ENCODE measurements around the gene HRG.
"Not testable (repeated sequence)": the region's sequence is repeated elsewhere in the genome, so short reads cannot be mapped to it uniquely, and the experiment has no call there.

The HRG gene

DNA sequence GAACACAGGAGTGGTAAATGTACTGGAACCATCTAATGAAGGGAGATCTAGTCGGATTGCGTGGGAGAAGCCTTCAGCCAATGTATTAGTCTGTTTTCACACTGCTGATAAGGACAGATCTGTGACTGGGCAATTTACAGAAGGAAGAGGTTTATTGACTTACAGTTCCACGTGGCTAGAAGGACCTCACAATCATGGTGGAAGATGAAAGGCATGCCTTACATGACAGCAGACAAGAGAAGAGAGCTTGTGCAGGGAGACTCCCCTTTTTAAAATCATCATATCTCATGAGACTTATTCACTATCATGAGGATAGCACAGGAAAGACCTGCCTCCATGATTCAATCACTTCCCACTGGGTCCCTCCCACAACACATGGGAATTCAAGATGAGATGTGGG lies 17.0 kb downstream of the HRG start:
- DNase-seq (ENCODE audit: low read depth), result no peak

DNA sequence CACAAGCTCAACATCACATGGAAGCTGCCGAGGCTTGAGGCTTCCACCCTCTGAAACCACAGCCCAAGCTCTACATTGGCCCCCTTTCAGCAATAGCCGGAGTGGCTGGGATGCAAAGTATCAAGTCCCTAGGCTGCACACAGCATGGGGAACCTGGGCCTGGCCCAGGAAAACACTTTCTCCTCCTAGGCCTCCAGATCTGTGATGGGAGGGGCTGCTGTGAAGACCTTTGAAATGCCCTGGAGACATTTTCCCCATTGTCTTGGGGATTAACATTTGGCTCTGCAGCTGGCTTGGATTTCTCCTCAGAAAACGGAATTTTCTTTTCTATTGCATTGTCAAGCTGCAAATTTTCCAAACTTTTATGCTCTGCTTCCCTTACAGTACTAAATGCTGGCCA lies 18.2 kb downstream of the HRG start:
- DNase-seq (ENCODE audit: low read depth), result no peak

DNA sequence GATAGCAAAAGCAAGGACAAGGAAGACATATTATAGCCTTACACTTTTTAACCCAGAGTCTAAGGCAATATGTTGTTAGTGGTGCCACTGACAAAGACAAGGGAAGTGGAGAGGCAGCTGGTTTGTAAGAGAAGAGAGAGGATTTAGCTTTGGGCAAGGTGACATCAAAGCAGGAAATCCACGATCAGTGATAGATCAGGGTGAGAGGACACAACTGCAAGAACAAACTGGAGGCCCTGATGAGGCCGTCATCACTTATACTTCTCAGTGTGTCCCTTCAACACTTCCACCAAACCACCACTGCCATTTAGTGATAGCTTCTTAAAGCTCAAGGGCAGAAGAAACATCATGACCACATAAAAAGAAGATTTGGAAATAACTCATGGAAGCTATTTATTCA lies 20.7 kb downstream of the HRG start:
- not testable (repeated sequence) for DNase-seq (ENCODE audit: low read depth)

DNA sequence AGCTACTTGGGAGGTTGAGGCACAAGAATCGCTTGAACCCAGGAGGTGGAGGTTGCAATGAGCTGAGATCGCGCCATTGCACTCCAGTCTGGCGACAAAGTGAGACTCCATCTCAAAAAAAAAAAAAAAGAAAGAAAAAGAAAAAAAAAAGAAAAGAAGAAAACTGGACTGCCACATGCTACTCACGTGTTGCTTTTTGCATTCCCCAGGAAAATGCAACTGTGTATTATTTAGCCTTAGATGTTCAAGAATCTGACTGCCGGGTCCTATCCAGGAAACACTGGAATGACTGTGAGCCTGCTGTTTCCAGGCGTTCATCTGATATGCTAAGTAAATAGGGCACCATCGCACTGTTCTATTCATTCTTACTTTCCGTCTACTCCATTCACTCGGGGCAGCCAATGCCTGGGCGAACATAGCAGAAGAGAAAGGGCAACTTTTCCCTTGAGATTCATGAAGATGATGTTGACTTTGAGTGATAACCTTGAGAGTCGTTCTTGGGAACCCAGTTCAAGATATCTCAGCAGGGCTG lies 21.4 kb downstream of the HRG start:
- no peak for DNase-seq (ENCODE audit: low read depth)

DNA sequence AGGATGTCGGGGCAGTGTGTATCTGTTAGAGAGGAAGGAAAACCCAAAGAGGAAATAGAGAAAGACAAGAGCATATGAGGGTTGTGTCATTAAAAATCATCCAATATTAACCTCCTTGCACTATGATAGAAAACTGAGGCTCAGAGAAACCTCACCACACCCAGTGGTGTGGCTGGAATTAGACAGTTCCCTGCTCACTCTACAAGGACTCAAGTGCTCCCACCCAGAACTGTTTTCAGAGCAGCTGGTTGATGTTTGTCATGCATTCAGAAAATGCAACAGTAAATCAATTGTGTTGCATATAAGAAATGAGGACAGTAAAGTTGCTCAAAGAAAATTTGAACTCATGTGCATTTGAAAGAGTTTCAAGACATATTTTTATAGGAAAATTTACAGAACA lies 24.5 kb downstream of the HRG start:
- not testable (repeated sequence) for DNase-seq (ENCODE audit: low read depth)

DNA sequence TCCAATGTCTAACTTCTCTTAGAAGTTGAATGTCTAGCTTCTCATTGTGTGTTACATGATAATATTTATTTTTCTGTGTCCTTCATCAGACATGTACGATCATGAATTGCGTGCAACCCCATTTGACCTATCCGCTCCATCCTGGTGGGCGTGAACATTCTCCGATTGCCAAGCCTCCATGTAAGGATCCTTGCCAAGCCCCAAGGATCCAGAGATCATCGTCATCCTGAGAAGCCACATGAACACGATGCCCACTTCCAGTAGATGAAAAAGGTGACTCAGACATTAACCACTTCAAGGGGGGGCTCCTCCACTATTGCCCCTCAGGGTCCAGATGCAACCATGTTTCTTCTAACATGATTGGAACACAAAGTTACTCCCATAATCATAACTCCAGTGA lies 25.9 kb downstream of the HRG start:
- no peak for DNase-seq (ENCODE audit: low read depth)

DNA sequence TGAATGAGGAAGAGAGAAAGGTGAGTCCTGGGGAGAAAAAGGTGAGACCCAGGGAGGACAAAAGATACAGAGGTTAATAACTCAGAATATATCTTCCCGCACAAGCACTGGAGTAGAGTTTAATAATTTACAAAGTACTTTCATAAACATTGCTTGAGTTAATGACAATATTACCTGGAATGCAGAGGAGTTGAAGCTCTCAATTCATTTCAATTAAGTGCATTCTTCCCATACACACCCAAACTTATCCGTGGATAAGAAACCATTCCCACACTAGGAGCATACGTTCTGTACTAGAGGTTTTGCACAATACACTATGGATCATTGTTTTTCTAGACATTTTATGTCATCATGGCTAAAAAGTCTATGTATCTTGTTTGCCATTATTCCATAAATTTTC lies 28.0 kb downstream of the HRG start:
- no peak for DNase-seq (ENCODE audit: low read depth)

DNA sequence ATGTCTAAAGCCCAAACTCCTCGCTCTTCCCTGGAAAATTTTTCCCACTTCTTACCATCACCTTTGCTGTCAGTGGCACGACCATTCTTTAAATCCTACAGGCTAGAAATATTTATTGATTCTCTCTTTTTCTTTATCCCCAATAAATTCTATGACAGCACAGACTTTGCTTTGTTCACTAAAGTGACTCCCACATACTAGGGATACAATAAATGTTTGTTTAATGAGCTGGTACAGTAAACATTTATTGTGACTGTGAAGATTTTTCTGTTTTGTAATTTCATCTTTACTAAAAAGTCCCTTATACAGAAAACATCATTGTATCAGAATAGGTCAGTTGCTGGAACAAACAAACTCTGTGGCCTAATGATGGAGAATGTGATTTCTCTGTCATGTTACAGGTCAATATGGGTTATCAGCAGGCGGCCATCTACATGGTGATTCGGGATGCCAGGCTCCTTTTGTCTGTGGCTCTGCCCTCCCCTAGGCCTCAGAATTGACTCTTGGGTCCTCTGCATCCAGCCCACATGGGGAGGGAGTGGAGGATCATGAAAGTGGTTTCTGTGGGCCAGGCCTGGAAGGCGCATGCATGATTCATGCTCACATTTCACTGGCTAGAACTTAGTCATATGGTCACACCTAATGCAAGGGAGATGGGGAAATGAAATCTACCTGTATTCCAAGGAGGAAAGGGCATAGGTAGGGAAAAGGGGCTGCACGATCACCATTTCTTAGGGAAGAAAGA lies 28.6 kb downstream of the HRG start:
- DNase-seq (ENCODE audit: low read depth), result no peak

DNA sequence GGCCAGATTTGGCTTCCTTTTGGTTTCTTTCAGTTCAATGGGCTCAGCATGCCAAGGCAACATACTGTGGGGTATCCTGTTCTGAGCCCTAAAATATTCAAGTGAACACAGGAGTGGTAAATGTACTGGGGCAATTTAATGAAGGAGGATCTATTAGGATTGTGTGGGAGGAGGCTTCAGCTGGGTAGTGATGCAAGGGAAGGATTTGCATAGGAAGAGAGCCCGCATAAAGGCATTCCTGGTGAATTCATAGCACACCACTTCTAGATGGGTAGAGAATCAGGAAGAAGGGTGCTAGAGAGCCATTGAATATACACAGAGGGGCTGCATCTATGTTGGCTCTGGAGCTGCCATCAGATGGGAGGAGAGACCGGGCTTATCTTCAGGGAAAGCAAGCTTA lies 30.7 kb downstream of the HRG start:
- DNase-seq (ENCODE audit: low read depth), result no peak

DNA sequence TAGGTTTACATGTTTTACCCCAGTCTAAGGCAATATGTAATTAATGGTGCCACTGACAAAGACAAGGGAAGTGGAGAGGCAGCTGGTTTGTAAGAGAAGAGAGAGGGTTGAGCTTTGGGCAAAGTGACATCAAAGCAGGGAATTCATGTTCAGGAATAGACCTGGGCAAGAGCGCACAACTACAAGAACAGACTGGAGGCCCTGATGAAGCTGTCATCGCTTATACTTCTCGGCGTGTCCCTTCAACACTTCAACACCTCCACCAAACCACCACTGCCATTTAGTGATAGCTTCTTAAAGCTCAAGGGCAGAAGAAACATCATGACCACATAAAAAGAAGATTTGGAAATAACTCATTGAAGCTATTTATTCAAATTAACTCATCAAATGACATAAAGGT lies 31.7 kb downstream of the HRG start:
- no peak for DNase-seq (ENCODE audit: low read depth)

DNA sequence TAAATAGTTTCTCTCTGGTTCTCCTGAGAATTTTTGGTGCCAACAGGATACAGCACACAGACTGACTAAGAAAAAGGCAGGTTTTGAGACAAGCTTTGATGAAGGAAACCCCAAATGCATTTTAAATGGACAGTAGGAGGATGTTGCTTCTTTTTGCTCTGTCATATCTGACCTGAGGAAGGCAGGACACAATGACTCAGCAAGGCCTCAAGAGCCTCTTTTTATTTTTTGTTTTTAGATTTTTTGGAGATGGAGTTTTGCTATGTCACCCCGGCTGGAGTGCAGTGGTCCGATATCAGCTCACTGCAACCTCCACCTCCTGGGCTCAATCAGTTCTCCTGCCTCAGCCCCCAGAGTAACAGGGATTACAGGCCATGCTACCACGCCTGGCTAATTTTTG lies 34.5 kb downstream of the HRG start:
- no peak for DNase-seq (ENCODE audit: low read depth)

DNA sequence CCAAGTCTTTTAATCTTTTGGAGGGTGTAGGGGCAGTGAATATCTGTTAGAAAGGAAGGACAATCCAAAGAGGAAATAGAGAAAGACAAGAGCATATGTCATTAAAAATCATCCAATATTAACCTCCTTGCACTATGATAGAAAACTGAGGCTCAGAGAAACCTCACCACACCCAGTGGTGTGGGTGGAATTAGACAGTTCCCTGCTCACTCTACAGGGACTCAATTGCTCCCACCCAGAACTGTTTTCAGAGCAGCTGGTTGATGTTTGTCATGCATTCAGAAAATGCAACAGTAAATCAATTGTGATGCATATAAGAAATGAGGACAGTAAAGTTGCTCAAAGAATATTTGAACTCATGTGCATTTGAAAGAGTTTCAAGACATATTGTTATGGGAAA lies 36.6 kb downstream of the HRG start:
- DNase-seq (ENCODE audit: low read depth), result not testable (repeated sequence)

DNA sequence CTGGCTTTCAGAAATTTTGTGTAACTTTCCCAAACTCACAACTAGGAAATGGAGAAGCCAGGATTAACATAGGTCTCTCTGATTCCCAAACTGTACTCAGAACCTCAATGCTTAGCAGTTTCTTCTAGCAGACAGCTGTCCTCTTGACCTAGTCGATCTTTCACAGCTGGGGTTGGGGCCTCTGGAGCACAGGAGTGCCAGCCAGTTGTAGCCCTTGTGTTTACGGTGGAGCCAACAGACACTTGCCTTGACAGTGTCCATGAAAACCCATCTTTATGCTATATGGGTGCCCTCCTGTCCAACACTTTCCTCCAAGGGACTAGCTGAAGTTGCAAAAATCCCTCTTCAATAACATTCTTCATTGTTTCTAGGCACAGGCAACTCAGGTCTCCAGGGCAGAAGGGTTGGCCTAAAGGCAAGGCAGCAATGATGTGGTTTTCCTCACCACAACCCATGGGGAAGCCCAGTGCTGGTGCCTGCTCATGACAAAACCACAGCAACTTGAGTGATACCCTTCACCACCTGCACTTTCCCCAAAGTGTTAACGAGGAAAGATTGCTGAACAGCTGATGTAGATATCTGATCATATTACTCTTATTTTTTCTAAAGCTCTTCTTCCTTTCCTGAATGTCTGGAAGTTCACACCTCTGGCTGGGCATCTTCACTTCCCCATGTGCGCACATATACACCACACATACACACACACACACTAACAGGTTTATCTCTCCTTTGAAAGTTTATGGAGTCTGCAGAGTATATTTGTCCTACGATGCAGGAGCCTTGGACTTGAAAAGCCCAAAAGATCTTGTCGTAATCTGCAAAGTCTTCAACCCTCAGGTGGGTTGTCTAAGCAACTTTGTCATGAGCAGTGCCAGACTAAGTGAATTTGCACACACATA lies 40.3 kb downstream of the HRG start:
- DNase-seq (ENCODE audit: low read depth), result no peak

DNA sequence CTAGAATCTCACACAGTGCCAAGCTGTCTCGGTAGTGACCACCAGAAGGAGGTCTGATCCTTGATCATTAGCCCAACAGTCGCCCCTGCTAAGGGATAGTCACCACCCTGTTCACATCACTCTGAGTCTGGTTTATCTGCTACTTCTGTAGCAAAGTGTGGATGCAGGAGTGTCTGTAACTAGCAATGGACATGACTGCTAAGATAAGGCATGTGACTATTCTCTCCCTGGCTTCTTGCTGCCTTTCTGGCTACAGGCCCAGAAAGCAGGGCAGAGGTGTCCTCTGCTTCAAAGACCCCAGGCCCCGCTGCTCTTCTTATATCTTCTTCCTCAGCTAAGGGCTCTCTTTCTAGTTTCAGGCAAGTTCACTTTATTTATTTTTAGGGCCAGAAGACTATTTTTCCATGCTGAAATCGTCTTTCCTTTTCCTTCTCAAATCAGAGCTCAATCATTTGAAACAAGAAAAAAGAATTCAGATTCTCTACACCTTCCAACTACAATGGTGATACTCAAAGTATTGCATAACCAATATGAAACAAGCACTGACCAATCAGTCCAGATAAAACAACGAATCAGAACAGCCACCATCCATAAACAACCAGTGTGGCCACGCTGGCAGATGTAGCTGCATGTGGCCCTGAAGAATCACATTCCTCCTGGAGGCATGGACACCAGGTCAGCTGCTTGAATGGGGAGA lies 43.3 kb downstream of the HRG start:
- DNase-seq (ENCODE audit: low read depth), result no peak

DNA sequence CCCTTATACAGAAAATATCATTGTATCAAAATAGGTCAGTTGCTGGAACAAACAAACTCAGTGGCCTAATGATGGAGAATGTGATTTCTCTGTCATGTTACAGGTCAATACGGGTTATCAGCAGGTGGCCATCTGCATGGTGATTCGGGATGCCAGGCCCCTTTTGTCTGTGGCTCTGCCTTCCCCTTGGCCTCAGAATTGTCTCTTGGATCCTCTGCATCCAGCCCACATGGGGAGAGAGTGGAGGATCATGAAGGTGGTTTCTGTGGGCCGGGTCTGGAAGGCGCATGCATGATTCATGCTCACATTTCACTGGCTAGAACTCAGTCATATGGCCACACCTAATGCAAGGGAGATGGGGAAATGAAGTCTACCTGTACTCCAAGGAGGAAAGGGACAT lies 44.9 kb downstream of the HRG start:
- DNase-seq (ENCODE audit: low read depth), result not testable (repeated sequence)

DNA sequence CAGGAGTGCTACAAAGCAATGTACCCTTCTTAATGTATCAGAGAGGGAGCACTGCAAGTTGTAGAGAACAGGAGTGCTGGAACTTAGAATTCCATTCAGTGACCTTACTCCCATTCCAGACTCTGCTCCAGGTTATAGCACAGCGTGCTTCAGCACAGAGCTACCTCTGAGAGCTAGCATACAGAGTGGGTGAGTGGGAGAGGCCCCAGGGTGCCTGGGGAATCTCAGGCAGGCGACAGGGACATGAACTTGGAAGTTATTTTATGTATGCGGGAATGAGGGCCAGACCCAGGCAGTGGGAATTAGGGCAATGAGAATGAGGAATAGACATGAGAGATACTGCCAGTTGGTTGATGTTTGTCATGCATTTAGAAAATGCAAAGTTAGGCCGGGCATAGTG lies 47.7 kb downstream of the HRG start:
- no peak for DNase-seq (ENCODE audit: low read depth)

DNA sequence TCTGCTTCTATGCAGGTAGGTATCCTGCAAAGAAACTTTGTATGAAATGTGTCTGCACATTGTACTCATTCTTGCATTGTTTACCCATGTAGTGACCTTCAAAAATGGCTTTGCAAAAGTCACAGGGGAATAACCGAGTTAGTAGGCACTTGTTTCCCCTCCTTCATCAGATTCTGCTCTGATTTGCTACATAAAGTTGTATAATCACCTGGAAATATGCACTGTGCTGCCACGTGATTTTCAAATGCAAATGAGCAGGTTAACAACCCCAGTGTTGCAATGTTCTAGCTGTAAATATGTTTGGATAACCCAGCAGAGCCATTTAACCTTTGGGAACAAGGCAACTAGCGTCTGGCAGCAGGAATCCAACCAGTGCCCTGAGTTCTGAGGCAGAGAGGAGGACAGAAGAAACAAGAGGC lies 51.2 kb downstream of the HRG start, which contains the start of gene KNG1:
Gene KNG1 (plus strand): TSS at position 321 of the 419 bp plus-strand sequence. CDS start 184 bp downstream, outside the sequence.
- no peak for DNase-seq (ENCODE audit: low read depth)

DNA sequence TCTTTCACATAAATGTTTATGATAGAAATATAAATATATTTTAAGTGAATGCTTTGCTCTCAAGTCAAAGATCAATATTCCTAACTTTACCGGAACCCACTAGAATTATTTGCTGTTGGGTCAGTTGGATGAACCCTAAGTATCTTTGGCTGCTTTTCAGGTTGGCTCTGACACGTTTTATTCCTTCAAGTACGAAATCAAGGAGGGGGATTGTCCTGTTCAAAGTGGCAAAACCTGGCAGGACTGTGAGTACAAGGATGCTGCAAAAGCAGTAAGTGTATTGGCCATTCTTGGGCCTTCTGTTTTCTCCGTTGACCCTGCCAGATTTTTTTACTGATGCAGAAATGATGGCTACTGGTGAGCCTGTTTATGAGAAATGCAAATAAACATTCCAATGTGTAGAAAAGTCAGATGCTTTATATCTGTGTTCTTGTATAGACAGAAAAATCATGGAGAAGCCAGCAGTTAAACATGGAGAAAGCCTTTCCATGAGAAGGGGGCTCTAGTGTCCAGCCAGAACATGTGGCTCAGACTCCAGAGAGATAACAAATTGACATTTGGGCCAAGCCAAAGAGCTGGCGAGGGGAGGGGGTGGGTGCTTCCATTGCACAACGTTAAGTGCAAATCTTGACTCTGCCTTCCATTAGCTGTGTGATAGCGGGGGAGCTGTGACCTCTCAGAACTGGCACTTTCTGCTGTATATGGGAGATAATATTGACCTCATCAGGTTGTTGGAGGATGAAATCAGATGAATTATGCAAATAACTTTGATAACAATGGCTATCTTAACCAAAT lies 54.3 kb downstream of the HRG start:
- DNase-seq (ENCODE audit: low read depth), result no peak

DNA sequence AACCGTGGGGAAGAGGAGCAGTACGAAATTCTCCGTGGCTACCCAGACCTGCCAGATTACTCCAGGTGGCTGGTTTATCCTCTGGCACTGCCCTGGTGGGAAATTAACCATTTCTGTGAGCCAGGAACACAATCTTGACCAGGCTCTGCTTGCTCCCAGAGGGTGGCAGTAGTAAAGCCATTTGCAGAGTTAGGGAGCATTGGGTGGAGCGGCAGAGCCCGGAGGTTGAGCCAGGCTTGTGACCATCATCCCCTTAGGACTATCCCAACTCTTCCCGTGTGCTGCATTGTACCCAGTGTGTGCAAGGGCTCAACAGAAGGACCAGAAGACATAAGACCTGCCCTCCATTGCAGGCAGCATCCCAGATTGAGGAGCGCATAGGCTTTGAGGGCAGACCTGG lies 56.6 kb downstream of the HRG start:
- no peak for DNase-seq (ENCODE audit: low read depth)

DNA sequence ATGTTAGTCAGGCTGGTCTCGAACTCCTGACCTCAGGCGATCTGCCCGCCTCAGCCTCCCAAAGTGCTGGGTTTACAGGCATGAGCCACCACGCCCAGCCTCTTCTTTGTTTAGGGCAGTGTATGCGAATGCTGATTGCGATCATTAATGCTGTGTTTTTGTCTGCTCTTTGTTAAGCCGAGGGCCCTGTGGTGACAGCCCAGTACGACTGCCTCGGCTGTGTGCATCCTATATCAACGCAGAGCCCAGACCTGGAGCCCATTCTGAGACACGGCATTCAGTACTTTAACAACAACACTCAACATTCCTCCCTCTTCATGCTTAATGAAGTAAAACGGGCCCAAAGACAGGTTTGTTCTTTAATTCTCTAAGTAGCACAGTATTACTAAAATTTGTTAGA lies 59.1 kb downstream of the HRG start:
- DNase-seq (ENCODE audit: low read depth), result no peak
